H9 (cell line): ENCODE measurements around the gene IL25. TPM values are rescaled to one million over a fixed set of nuclear protein-coding genes. Genes with fewer than 3 reads are reported as not detected.

Source experiments
- DNase-seq: peaks from one replicate; pipeline ENCODE4 v3.0.0-alpha.2; 2017
- H2AFZ ChIP-seq: one replicate; pipeline ENCODE4 v1.6.1; 2013; ENCODE audit warnings: mild to moderate bottlenecking, low read length, control low read depth, moderate library complexity
- H2AK5ac ChIP-seq: 2 replicates; pipeline ENCODE4 v1.6.1; 2013; ENCODE audit warnings: low read length, control low read depth, mixed read lengths; ENCODE audit not compliant: insufficient read length
- H2BK120ac ChIP-seq: one replicate; pipeline ENCODE4 v1.6.1; 2013; ENCODE audit warnings: low read depth, mild to moderate bottlenecking, low read length, control low read depth, inconsistent platforms; ENCODE audit not compliant: poor library complexity, severe bottlenecking
- H2BK12ac ChIP-seq: 2 replicates; pipeline ENCODE4 v1.6.1; 2013; ENCODE audit warnings: low read length, control low read depth, mixed read lengths, low read depth; ENCODE audit not compliant: insufficient read length
- H2BK15ac ChIP-seq: 2 replicates; pipeline ENCODE4 v1.6.1; 2013; ENCODE audit warnings: low read depth, low read length, control low read depth
- H2BK20ac ChIP-seq: one replicate; pipeline ENCODE4 v1.6.1; 2013; ENCODE audit warnings: low read depth, mild to moderate bottlenecking, low read length, control low read depth, inconsistent platforms; ENCODE audit not compliant: poor library complexity, severe bottlenecking
- H2BK5ac ChIP-seq: 2 replicates; pipeline ENCODE4 v1.6.1; 2013; ENCODE audit warnings: low read length, control low read depth, mixed read lengths; ENCODE audit not compliant: insufficient read length
- H3K14ac ChIP-seq: 2 replicates; pipeline ENCODE4 v1.6.1; 2013; ENCODE audit warnings: low read length, control low read depth; ENCODE audit not compliant: insufficient read depth
- H3K18ac ChIP-seq: 2 replicates; pipeline ENCODE4 v1.6.1; 2013; ENCODE audit warnings: low read depth, mild to moderate bottlenecking, mixed read lengths, low read length, control low read depth; ENCODE audit not compliant: insufficient read length
- H3K23ac ChIP-seq: 2 replicates; pipeline ENCODE4 v1.6.1; 2013; ENCODE audit warnings: low read length, control low read depth, mixed read lengths, low read depth; ENCODE audit not compliant: insufficient read length
- H3K23me2 ChIP-seq: 2 replicates; pipeline ENCODE4 v1.6.1; 2013; ENCODE audit warnings: low read depth, mild to moderate bottlenecking, mixed read lengths, low read length, control low read depth; ENCODE audit not compliant: insufficient read length, poor library complexity, severe bottlenecking
- H3K27ac ChIP-seq: 2 replicates; pipeline ENCODE4 v1.5.1; 2013; ENCODE audit warnings: low read length, control low read depth, mixed read lengths, low read depth; ENCODE audit not compliant: insufficient read length
- H3K27me3 ChIP-seq: 2 replicates; pipeline ENCODE4 v1.6.1; 2013; ENCODE audit warnings: low read length, control low read depth, inconsistent platforms; ENCODE audit not compliant: insufficient read depth
- H3K4ac ChIP-seq: 2 replicates; pipeline ENCODE4 v1.6.1; 2013; ENCODE audit warnings: low read depth, mild to moderate bottlenecking, control low read depth, inconsistent platforms, low read length, moderate library complexity
- H3K4me1 ChIP-seq: 2 replicates; pipeline ENCODE4 v1.6.1; 2013; ENCODE audit warnings: low read length, control low read depth, inconsistent platforms; ENCODE audit not compliant: insufficient read depth
- H3K4me2 ChIP-seq: 2 replicates; pipeline ENCODE4 v1.6.1; 2013; ENCODE audit warnings: low read length, control low read depth, mixed read lengths; ENCODE audit not compliant: insufficient read length, insufficient read depth
- H3K56ac ChIP-seq: 2 replicates; pipeline ENCODE4 v1.6.1; 2013; ENCODE audit warnings: low read depth, mild to moderate bottlenecking, mixed read lengths, low read length, control low read depth; ENCODE audit not compliant: insufficient read length
- H3K79me1 ChIP-seq: 2 replicates; pipeline ENCODE4 v1.6.1; 2013; ENCODE audit warnings: low read depth, mild to moderate bottlenecking, moderate library complexity, low read length, control low read depth, inconsistent platforms; ENCODE audit not compliant: insufficient read depth, poor library complexity, severe bottlenecking
- H3K79me2 ChIP-seq: 2 replicates; pipeline ENCODE4 v1.6.1; 2013; ENCODE audit warnings: low read length, control low read depth, inconsistent platforms; ENCODE audit not compliant: insufficient read depth
- H3K9ac ChIP-seq: 2 replicates; pipeline ENCODE4 v1.6.1; 2013; ENCODE audit warnings: low read length, control low read depth, mixed read lengths; ENCODE audit not compliant: insufficient read length; ENCODE audit errors: extremely low read depth
- H3K9me3 ChIP-seq: one replicate; pipeline ENCODE4 v1.6.1; 2013; ENCODE audit warnings: low read depth, low read length, inconsistent platforms; ENCODE audit not compliant: control insufficient read depth
- H3T11ph ChIP-seq: one replicate; pipeline ENCODE4 v1.6.1; 2013; ENCODE audit warnings: mild to moderate bottlenecking, low read length, control low read depth, inconsistent platforms
- H4K20me1 ChIP-seq: one replicate; pipeline ENCODE4 v1.6.1; 2013; ENCODE audit not compliant: control insufficient read depth, insufficient read length, insufficient read depth
- H4K5ac ChIP-seq: 2 replicates; pipeline ENCODE4 v1.6.1; 2013; ENCODE audit warnings: low read depth, mild to moderate bottlenecking, mixed read lengths, low read length, control low read depth; ENCODE audit not compliant: insufficient read length
- H4K8ac ChIP-seq: replicated peaks from 2 replicates; pipeline ENCODE4 v1.6.1; 2013; ENCODE audit warnings: low read length, control low read depth, mixed read lengths, low read depth; ENCODE audit not compliant: insufficient read length
- H4K91ac ChIP-seq: 2 replicates; pipeline ENCODE4 v1.6.1; 2013; ENCODE audit warnings: low read depth, mild to moderate bottlenecking, moderate library complexity, mixed read lengths, low read length, control low read depth; ENCODE audit not compliant: insufficient read length
- H3K27ac Mint-ChIP-seq, 3 experiments: 2 replicates in 2 of 3; 3 replicates in 1 of 3; pipeline ENCODE4 v1.8.0; 2020 to 2021; ENCODE audit warnings: mixed read lengths in 3 of 3, mild to moderate bottlenecking in 1 of 3, moderate library complexity in 1 of 3
- H3K27me3 Mint-ChIP-seq: 2 replicates; pipeline ENCODE4 v1.8.0; 2021; ENCODE audit warnings: low read depth, mild to moderate bottlenecking, moderate library complexity, mixed read lengths
- H3K36me3 Mint-ChIP-seq, 3 experiments: 2 replicates in 2 of 3; 3 replicates in 1 of 3; pipeline ENCODE4 v1.8.0; 2020 to 2021; ENCODE audit warnings: low read depth in 3 of 3, mixed read lengths in 3 of 3; ENCODE audit not compliant: insufficient read depth in 1 of 3
- H3K4me1 Mint-ChIP-seq, 2 experiments: 2 replicates each; pipeline ENCODE4 v1.8.0; 2020; ENCODE audit warnings: mixed read lengths in 2 of 2
- H3K4me3 Mint-ChIP-seq, 2 experiments: 2 replicates in 1 of 2; 3 replicates in 1 of 2; pipeline ENCODE4 v1.8.0; 2020 to 2021; ENCODE audit warnings: mild to moderate bottlenecking in 2 of 2, mixed read lengths in 2 of 2, moderate library complexity in 1 of 2
- H3K9me3 Mint-ChIP-seq, 2 experiments: 2 replicates in 1 of 2; 3 replicates in 1 of 2; pipeline ENCODE4 v1.8.0; 2020; ENCODE audit warnings: mild to moderate bottlenecking in 2 of 2, mixed read lengths in 2 of 2, moderate library complexity in 1 of 2
- WGBS: extraction: QIAGEN DNeasy Blood & Tissue Kit; methylation state at CpG from one replicate; pipeline ENCODE4 v1.1.7; 2013; ENCODE audit warnings: missing lambda C conversion rate, low lambda C conversion rate, mixed read lengths; ENCODE audit not compliant: insufficient read length; ENCODE audit errors: extremely low coverage; 5-methylcytosine and 5-hydroxymethylcytosine counted together
- total RNA-seq: library from RNA; stranded (reverse); gene quantifications from 2 replicates; pipeline ENCODE4 v1.2.1, GENCODE V29; 2021
- TF ChIP-seq, protein P1 (sequence below): fragments of 200-600 bp; sonication (generic); conservative IDR thresholded peaks from 3 replicates; pipeline ENCODE4 v1.8.0; 2021; ENCODE audit warnings: antibody characterized with exemption, mild to moderate bottlenecking

IL25 gene
- total RNA-seq, 1 experiment from 2014 or later, result not detected

GRCh38 chr14:23379366-23380196 is 7.0 kb downstream of the IL25 start:
- H3K14ac ChIP-seq, result no peak overlapping the region
- TF ChIP-seq, protein P1, sequence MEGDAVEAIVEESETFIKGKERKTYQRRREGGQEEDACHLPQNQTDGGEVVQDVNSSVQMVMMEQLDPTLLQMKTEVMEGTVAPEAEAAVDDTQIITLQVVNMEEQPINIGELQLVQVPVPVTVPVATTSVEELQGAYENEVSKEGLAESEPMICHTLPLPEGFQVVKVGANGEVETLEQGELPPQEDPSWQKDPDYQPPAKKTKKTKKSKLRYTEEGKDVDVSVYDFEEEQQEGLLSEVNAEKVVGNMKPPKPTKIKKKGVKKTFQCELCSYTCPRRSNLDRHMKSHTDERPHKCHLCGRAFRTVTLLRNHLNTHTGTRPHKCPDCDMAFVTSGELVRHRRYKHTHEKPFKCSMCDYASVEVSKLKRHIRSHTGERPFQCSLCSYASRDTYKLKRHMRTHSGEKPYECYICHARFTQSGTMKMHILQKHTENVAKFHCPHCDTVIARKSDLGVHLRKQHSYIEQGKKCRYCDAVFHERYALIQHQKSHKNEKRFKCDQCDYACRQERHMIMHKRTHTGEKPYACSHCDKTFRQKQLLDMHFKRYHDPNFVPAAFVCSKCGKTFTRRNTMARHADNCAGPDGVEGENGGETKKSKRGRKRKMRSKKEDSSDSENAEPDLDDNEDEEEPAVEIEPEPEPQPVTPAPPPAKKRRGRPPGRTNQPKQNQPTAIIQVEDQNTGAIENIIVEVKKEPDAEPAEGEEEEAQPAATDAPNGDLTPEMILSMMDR, result peak; percentile 97
- H3K27ac Mint-ChIP-seq, result peak overlapping the region in 1 of 3 experiments; percentile 67; a peak in 1 of 7 replicates
- no peak overlapping the region for H2BK5ac ChIP-seq
- no peaks in the 10 kb centered on the region; the same call in 1 of the 2 replicates for H3K27me3 ChIP-seq
- no peak overlapping the region for H2BK12ac ChIP-seq
- no peak overlapping the region for H2AK5ac ChIP-seq
- no peak overlapping the region for H3K18ac ChIP-seq
- peaks cover 70% of the 10 kb centered on the region for H3K27me3 Mint-ChIP-seq
- H3K4me1 Mint-ChIP-seq, result peaks cover 9 to 22% of the 10 kb centered on the region in 2 experiments
- no peak overlapping the region for H2AFZ ChIP-seq
- WGBS, result no CpG with 5 or more reads among the region's 12 CpGs
- no peak overlapping the region for H3T11ph ChIP-seq
- H3K4ac ChIP-seq, result no peak overlapping the region
- peak; percentile 75 for DNase-seq
- no peaks in the 10 kb centered on the region for H3K79me2 ChIP-seq
- H3K27ac ChIP-seq, result no peak overlapping the region
- no peaks in the 10 kb centered on the region for H3K36me3 Mint-ChIP-seq
- H3K4me1 ChIP-seq, result no peaks in the 10 kb centered on the region
- no peaks in the 10 kb centered on the region for H3K79me1 ChIP-seq
- no peak overlapping the region for H3K9ac ChIP-seq
- H3K4me3 Mint-ChIP-seq, result no peak overlapping the region
- no peaks in the 10 kb centered on the region for H4K20me1 ChIP-seq
- H4K5ac ChIP-seq, result no peak overlapping the region
- H2BK120ac ChIP-seq, result no peak overlapping the region
- H3K9me3 ChIP-seq, result no peaks in the 10 kb centered on the region
- no peak overlapping the region for H3K4me2 ChIP-seq
- H3K23ac ChIP-seq, result no peak overlapping the region
- no peak overlapping the region for H2BK20ac ChIP-seq
- no peak overlapping the region for H4K8ac ChIP-seq
- H2BK15ac ChIP-seq, result no peak overlapping the region
- no peak overlapping the region for H3K56ac ChIP-seq
- H3K23me2 ChIP-seq, result no peaks in the 10 kb centered on the region
- no peak overlapping the region for H4K91ac ChIP-seq
- no peaks in the 10 kb centered on the region for H3K9me3 Mint-ChIP-seq
